Left ventricle myocardium superior (tissue), 1 donor: ENCODE results near the gene MS4A6A. TPM values are rescaled to one million over a fixed set of nuclear protein-coding genes. Genes with fewer than 3 reads are reported as not detected.
"Not testable (repeated sequence)": the region's sequence is repeated elsewhere in the genome, so short reads cannot be mapped to it uniquely, and the experiment has no call there.

Experiments
- ATAC-seq: fragments of 200-7000 bp; cut with Tn5 transposase; one replicate; pipeline ENCODE4 v1.9.1; 2020; ENCODE audit warnings: mild to moderate bottlenecking, moderate library complexity
- DNase-seq: peaks from one replicate; pipeline ENCODE4 v3.0.0-alpha.2; 2020
- intact Hi-C: fragments of 100-400 bp; cut with micrococcal nuclease; formaldehyde crosslinking; loops from one replicate; pipeline ENCODE4 v1.11.0; 2022
- total RNA-seq: library from RNA; stranded (reverse); fragmentation: NEBNext Ultra II Directional; extraction: Animal tissue kit (Norgen Biotek cat#: 25700); gene quantifications from one replicate; pipeline ENCODE4 v1.2.1, GENCODE V29; 2021
- donor health status: DM: no; HTN: yes; CAD: no; lungs with severe emphysema.

The MS4A6A gene
- total RNA-seq, 1 donor from 2014 or later: 49.3 TPM

GRCh38 chr11:60186128-60186527, 3.2 kb upstream of the MS4A6A start:
- intact Hi-C loops: loop anchor here (5.0 kb wide), 1 partner anchor 146 kb away; no protein-coding TSS in a partner anchor
- not testable (repeated sequence) for DNase-seq, ATAC-seq

- not testable (repeated sequence) for DNase-seq, ATAC-seq
- intact Hi-C loops: loop anchor here (5.0 kb wide), 1 partner anchor 147 kb away; no protein-coding TSS in a partner anchor
Measured at GRCh38 chr11:60185512-60185827, 2.6 kb upstream of the MS4A6A start.

DNA sequence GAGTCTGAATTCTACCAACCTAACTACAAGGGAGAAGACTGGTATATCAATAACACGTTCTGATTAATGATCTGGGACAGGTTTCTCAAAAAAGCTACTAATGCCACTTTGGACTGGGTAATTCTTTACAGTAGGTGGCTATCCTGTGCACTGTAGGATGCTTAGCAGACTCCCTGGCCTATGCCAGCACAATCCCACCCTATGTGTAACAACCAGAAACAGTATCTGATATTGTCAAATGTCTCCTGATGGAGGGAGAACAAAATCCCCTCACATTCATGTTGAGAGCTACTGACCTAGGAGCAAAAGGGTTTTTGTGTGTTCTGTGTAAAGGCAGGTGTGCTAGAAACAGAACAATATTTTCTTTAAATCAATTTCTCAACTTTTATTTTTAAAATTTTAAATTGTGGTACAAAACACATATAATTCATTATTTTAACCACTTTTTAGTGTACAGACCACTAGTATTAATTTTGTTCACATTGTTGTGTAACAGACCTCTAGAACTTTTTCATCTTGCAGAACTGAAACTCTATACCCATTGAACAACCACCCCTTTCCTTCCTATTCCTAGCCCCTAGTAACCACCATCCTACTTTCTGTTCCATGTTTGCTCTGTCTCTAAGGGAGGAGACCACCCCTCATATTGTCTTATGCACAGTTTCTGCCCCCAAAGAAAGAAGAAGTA, 2.1 kb upstream of the MS4A6A start:
- intact Hi-C loops: loop anchor here (5.0 kb wide), 1 partner anchor 147 kb away; no protein-coding TSS in a partner anchor
- DNase-seq: no peak
- ATAC-seq: peak; percentile 73

DNA sequence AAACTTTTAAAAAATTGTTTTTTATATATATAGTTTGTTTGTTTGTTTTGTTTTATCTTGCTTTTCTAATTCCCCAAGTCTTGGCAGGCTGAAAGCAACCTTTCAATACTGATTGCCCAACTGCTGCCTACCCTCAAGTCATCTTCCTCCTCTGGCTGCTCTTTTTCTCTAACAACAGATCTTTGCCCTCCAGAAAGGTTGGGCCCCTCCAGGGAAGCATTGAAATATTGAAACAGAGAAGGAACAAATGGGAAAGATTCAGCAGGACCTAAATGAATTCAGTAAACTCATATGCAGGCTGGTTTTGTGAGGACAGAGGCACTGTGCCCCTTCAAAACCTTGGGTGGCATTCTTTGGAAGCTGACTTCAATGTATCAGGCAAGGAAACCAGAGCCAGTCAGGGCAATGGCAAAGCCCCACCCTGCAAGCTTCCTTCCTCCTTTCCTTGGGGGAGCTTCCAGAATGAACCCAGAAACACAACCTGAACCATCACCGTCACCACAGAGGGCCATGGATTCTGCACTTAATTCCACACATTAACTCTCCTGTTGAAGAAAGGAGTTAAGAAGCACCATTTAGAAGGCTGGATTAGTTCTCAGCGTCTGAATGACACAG, 815 bp upstream of the MS4A6A start:
- ATAC-seq: peak; percentile 70
- intact Hi-C loops: no loop called here
- DNase-seq: no peak

DNA sequence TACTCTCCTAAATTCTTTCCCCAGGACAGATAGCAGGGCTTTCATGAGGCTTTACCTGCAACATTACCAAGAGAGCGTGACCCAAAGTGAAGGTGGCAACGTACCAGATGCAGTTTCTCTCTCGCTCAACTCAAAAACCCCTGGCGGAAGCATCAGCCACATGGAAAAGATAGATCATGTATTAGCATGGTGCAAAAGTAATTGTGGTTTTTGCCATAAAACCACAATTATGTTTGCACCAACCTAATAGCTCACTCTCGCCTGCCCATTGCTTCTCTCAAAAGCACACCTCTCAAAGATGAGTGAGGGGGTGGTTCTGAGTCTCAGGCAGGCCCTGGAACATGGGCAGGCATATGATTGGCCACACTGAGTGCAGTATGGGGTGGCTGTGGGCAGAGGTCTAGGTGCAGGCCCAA, 7.0 kb downstream of the MS4A6A start:
- intact Hi-C loops: no loop called here
- ATAC-seq: no peak
- DNase-seq: no peak

DNA sequence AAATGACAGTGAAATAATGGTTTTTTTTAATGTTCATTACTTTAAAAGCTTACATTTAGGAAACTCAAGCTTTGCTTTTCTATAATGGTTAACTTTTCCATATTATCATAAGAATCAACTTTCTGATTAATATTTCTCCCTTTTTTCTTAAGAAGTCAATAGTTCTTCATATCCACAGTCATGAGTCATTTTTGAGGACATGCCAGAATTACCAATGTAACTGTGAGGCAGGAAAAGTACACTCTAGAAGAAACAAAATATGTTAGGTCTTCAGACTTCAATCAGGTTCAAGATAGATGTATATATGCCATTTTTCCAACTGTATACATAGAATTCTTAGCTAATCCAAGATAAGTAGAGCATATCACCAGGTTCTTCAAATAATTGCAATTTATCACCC, 10.9 kb downstream of the MS4A6A start:
- DNase-seq: no peak
- intact Hi-C loops: no loop called here
- ATAC-seq: no peak

DNA sequence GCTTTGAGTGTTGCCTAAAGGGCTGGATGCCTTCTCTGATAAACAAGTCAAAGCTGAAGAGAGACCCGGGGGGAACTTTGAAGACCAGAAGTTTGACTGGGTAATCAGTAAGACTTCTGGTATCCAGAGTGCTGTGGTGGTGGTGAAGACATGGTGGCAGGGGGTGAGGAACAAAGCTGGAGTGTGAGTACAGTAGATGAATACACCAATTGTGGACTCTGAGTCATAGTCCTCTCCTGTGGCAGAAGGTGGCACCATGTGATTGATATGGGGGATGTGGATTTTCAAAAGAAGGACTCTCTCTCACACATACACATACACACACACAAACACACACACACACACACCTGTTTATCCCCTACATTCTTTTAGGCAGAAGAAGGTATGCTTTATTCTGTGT, 12.3 kb downstream of the MS4A6A start:
- no peak for ATAC-seq
- DNase-seq: no peak
- intact Hi-C loops: no loop called here

DNA sequence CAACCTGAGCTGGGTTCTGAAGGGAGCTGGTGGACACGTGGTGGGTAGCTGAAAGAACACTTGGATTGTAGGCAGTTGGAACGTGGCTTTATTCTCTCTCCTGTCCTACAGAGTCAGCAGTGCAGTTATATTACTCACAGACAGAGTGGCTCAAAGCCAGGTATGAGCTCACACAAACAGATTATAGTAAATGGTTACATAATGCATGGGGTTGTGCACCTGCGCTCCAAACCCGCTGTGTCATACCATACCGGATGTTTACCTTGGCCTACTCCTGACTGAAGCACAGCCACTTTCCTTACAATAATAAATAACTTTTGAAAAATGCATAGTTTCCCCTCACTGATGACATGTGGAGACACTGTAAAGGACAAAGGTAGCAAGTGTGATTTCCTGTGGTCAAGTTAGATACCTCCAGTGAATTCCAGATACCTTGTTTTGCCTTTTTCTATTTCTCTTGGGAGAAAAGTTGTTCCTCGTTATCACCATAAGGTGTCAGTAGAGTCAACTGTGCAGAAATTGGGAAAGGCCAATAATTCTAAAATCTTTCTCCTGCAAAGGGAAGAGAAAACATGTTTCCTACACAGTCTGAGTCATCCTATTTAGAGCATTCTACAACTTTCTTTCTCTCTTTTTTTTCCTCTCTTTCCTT, 13.5 kb downstream of the MS4A6A start:
- ATAC-seq: peak; percentile 73
- DNase-seq: no peak
- intact Hi-C loops: no loop called here

DNA sequence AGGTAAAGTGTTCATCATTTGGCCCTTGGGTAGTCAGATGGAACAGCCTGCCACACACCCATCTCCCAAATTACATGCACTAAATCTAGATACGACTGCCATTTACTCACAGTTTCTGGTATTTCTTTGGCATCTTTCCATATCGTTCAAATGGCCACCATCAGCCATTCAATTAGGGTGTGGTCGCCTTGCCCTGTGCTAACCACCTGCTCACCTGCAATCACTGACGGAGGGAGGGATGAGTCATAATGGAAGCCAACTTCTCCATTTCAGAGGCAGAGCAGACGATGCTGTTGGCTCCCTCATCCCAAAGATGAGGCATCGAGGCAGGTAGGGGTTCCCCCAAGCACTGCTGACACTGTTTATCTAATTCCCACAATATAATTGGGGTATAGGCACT, 14.6 kb downstream of the MS4A6A start:
- ATAC-seq: no peak
- intact Hi-C loops: no loop called here
- DNase-seq: no peak

GRCh38 chr11:60165951-60166350, 16.9 kb downstream of the MS4A6A start:
- intact Hi-C loops: no loop called here
- DNase-seq: no peak
- no peak for ATAC-seq

GRCh38 chr11:60165538-60165937, 17.3 kb downstream of the MS4A6A start:
- no peak for DNase-seq
- ATAC-seq: no peak
- intact Hi-C loops: no loop called here

GRCh38 chr11:60164550-60165075, 18.3 kb downstream of the MS4A6A start:
- no peak for DNase-seq
- intact Hi-C loops: no loop called here
- ATAC-seq: no peak

DNA sequence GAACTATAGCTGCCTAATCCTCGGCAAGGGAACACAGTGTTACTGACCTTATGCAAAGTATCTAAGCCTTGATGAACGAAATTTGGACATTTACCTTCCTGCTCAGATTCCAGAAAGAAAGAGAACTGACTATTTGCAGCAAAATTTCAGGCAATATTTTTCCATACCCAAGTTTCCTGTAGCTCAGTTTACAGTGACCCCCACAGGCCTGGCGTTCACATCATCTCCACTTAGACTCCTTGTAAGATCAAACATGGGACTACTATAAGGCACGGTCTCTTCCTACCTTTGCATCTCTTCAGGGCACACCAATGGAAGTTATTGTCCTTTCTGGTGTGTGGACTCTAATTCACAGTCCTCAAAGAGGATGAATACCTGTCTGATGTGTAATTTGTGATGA, 21.1 kb downstream of the MS4A6A start:
- ATAC-seq (no peak), DNase-seq (no peak)
- intact Hi-C loops: no loop called here

- intact Hi-C loops: no loop called here
- ATAC-seq: no peak
Measured at GRCh38 chr11:60161107-60161506, 21.8 kb downstream of the MS4A6A start.

DNA sequence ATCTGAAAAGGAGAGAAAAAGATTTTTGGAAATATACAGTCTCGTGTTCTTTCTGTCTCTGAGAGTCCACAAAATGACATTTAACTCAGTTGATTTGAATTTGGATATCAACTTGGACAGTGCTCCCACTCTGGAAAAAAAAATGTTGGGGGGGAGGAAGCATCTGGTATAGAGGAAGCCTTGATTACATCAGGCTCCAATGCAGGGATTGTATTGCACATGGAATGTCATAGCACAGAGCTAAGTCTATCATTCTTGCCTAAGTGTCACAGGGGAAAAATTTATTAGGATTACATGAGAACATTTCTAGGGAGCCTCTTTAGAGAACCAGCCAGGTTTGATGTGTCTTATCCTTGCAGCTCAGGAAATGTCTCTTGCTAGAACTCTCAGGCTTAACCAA, 23.0 kb downstream of the MS4A6A start:
- intact Hi-C loops: no loop called here
- DNase-seq: no peak
- no peak for ATAC-seq

More at GRCh38 chr11:60161107-60161506, 21.8 kb downstream of the MS4A6A start:
- DNase-seq: no peak

DNA sequence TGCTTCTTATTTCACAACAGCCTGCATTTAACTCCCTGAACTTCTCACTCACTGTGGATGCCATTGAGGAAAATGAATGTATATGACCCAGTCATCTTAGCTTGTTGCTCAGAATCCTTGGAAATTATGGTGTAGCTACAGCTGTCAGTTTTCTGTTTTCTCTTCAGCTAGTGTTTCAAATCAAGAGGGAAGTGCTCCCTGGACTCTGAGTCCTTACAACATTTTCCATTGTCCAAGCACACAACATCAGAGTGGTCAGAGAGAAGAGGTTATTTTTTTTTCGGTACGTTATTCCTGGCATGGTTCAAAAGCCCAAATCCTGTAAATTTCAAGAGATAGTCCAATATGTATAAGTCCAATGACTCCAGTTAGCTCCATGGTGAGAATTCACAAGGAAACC, 23.6 kb downstream of the MS4A6A start:
- ATAC-seq (no peak), DNase-seq (no peak)

GRCh38 chr11:60158636-60159035, 24.2 kb downstream of the MS4A6A start:
- ATAC-seq (no peak), DNase-seq (no peak)
- intact Hi-C loops: no loop called here

More for the DNA sequence above, 23.6 kb downstream of the MS4A6A start:
- intact Hi-C loops: no loop called here

DNA sequence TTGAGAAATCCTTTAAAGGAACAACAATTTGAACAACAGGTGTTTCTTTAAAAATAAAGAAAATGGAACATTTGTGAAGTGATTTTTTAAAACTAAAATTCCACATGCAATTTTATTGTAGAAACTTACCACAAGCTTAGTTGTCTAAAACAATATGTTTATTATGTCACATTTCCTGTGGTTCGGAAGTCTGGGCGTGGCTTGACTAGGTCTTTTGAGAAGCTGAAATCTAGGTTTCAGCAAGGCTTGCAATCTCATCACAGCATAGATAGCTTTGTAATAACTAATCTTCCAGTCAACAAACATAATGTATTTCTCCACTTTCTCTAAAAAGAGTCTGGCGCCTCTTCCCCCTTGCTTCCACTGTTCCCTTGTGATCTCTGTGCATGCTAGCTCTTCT, 27.0 kb downstream of the MS4A6A start:
- no peak for DNase-seq
- ATAC-seq: no peak
- intact Hi-C loops: no loop called here

- intact Hi-C loops, DNase-seq, ATAC-seq: not testable (repeated sequence)
Measured at GRCh38 chr11:60152727-60153126, 30.2 kb downstream of the MS4A6A start.

GRCh38 chr11:60150279-60150678, 32.6 kb downstream of the MS4A6A start:
- DNase-seq (no peak), ATAC-seq (no peak)
- intact Hi-C loops: no loop called here
